Calu3 (cell line): ENCODE measurements around the gene BEX1. TPM values are rescaled to one million over a fixed set of nuclear protein-coding genes. Genes with fewer than 3 reads are reported as not detected.
"Not testable (repeated sequence)": the region's sequence is repeated elsewhere in the genome, so short reads cannot be mapped to it uniquely, and the experiment has no call there.

Experiments used
- BruUV-seq: library from RNA; stranded (reverse); fragments of 400-500 nt; replicated peaks from 2 replicates; lab custom pipeline; 2021; lab: Mats Ljungman, UMichigan
- CTCF ChIA-PET: fragments of 300-600 bp; sonication (Branson Sonifier 250); formaldehyde crosslinking; loops from one replicate; lab custom pipeline; 2022; ENCODE audit warnings: antibody characterized with exemption; lab: Charles Lee
- DNase-seq: peaks from one replicate; pipeline ENCODE4 v3.0.0; 2022
- H3K27ac Mint-ChIP-seq: one replicate; pipeline ENCODE4 v1.8.0; 2022; ENCODE audit warnings: mixed read lengths; ENCODE audit not compliant: unreplicated experiment
- H3K27me3 Mint-ChIP-seq: one replicate; pipeline ENCODE4 v1.8.0; 2022; ENCODE audit warnings: mixed read lengths; ENCODE audit not compliant: unreplicated experiment
- H3K36me3 Mint-ChIP-seq: one replicate; pipeline ENCODE4 v1.8.0; 2022; ENCODE audit warnings: mild to moderate bottlenecking, moderate library complexity, mixed read lengths; ENCODE audit not compliant: insufficient read depth, unreplicated experiment
- H3K4me1 Mint-ChIP-seq: one replicate; pipeline ENCODE4 v1.8.0; 2022; ENCODE audit warnings: mild to moderate bottlenecking, low read depth, mixed read lengths; ENCODE audit not compliant: unreplicated experiment
- H3K4me3 Mint-ChIP-seq: one replicate; pipeline ENCODE4 v1.8.0; 2022; ENCODE audit warnings: mild to moderate bottlenecking, low read depth, moderate library complexity, mixed read lengths; ENCODE audit not compliant: unreplicated experiment
- H3K9me3 Mint-ChIP-seq: one replicate; pipeline ENCODE4 v1.8.0; 2022; ENCODE audit warnings: low read depth, mixed read lengths; ENCODE audit not compliant: unreplicated experiment
- CTCF ChIP-seq: fragments of 200-600 bp; IDR thresholded peaks from one replicate; pipeline ENCODE4 v1.8.0; 2022; ENCODE audit warnings: antibody characterized with exemption; ENCODE audit not compliant: unreplicated experiment
- intact Hi-C: fragments of 100-400 bp; cut with micrococcal nuclease; formaldehyde crosslinking; loops from one replicate; pipeline ENCODE4 v1.10.0; 2022; ENCODE audit not compliant: unreplicated experiment
- total RNA-seq: library from RNA; stranded (reverse); gene quantifications from 2 replicates; pipeline ENCODE4 v1.2.3, GENCODE V29; 2022

BEX1 gene
- total RNA-seq, 1 experiment from 2014 or later, result 9.2 TPM

GRCh38 chrX:103051260-103051789, 12.6 kb downstream of the BEX1 start:
- no TSS peak for BruUV-seq
- H3K36me3 Mint-ChIP-seq, result no peaks in the 10 kb centered on the region
- CTCF ChIA-PET, result no interaction called here
- TF ChIP-seq CTCF, result no peak
- intact Hi-C loops, result no loop called here
- peaks cover 2% of the 10 kb centered on the region for H3K9me3 Mint-ChIP-seq
- no peak for DNase-seq
- no peaks in the 10 kb centered on the region for H3K4me1 Mint-ChIP-seq
- H3K4me3 Mint-ChIP-seq, result no peak overlapping the region
- H3K27ac Mint-ChIP-seq, result no peak overlapping the region
- peaks cover 35% of the 10 kb centered on the region for H3K27me3 Mint-ChIP-seq

DNA sequence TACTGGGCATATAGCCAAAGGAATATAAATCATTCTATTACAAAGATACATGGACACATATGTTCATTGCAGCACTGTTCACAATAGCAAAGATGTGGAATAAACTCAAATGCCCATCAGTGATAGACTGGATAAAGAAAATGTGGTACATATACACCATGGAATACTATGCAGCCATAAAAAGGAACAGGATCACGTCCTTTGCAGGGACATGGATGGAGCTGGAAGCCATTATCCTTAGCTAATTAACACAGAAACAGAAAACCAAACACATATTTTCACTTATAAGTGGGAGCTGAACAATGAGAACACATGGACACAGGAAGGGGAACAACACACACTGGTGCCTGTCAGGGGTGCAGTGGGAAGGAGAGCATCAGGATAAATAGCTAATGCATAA, 30.6 kb downstream of the BEX1 start:
- H3K27ac Mint-ChIP-seq, H3K36me3 Mint-ChIP-seq, H3K9me3 Mint-ChIP-seq, H3K4me1 Mint-ChIP-seq, H3K27me3 Mint-ChIP-seq, DNase-seq, CTCF ChIA-PET, H3K4me3 Mint-ChIP-seq, BruUV-seq, intact Hi-C loops: not testable (repeated sequence)

DNA sequence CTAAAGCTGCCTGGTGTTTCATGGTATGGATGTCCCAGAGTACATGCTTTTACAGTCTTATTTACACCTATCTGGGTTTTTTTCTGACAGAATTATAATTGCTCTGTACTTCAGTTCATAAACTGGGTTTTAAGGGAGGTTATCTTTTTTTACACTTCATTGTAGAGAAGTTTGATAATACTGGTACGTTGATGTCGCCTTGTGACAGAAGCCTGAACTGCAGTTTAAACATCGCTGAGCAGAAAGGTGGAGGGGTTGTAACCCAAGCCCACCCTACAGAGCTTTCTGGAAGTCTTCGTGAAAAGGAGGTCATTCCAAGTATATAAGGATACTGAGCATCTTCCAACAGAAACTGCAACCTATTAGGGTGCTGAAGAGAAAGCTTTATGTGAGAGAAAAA, 46.4 kb downstream of the BEX1 start:
- DNase-seq, result no peak
- Mint-ChIP-seq H3K36me3 (no peaks in the 10 kb centered on the region), H3K4me1 (no peaks in the 10 kb centered on the region), H3K9me3 (no peaks in the 10 kb centered on the region), H3K4me3 (no peak overlapping the region), H3K27me3 (peaks cover 35% of the 10 kb centered on the region), H3K27ac (no peak overlapping the region)
- CTCF ChIA-PET, result no interaction called here
- intact Hi-C loops, result no loop called here
- no TSS peak for BruUV-seq
- TF ChIP-seq CTCF, result no peak

DNA sequence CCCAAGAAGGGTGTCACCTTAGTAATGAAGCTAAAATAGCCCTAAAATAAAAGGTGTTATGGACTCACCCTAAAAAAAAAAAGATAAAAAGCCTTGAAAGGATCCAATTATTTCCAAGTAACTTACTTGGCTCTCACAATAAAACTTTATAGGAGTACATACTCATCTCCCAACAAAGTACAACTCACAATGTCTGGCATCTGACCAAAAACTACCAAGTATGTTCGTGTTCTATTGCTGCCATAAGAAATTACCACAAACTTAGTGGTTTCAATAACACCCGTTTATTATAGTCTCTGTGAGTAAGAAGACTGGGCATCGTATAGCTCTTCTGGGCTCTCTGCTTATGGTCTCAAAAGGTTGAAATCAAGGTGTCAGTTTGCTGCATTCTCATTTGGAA, 51.0 kb downstream of the BEX1 start:
- no peaks in the 10 kb centered on the region for H3K4me1 Mint-ChIP-seq
- H3K27me3 Mint-ChIP-seq, result peaks cover 31% of the 10 kb centered on the region
- BruUV-seq, result no TSS peak
- H3K36me3 Mint-ChIP-seq, result no peaks in the 10 kb centered on the region
- no peak for TF ChIP-seq CTCF
- H3K9me3 Mint-ChIP-seq, result no peaks in the 10 kb centered on the region
- H3K27ac Mint-ChIP-seq, result no peak overlapping the region
- intact Hi-C loops, result no loop called here
- DNase-seq, result no peak
- CTCF ChIA-PET, result no interaction called here
- H3K4me3 Mint-ChIP-seq, result no peak overlapping the region

Other genes starting within 250 kb of the BEX1 start
- 1.4 and 1.9 TPM in 2 replicates for gene RAB40AL, start 126.9 kb downstream of the BEX1 start, total RNA-seq
- gene NXF3, start 29.0 kb upstream of the BEX1 start, total RNA-seq, result 0.27 TPM in 1 of 2 replicates, not detected in the other
- gene BEX4, start 150.9 kb upstream of the BEX1 start, total RNA-seq, result not detected in 2 replicates
- not detected in 2 replicates for gene TCEAL8, start 191.0 kb upstream of the BEX1 start, total RNA-seq
- not detected in 2 replicates for gene TCEAL5, start 212.6 kb upstream of the BEX1 start, total RNA-seq
- 2.5 and 4.0 TPM in 2 replicates for gene BEX2, start 246.8 kb upstream of the BEX1 start, total RNA-seq